ENCODE measurements around the gene ARNT2. TPM values are rescaled to one million over a fixed set of nuclear protein-coding genes. Genes with fewer than 3 reads are reported as not detected.

Gene ARNT2
- total and polyA plus RNA-seq, 2 experiments from 2014 or later, result 4.6 to 11.6 TPM

DNA sequence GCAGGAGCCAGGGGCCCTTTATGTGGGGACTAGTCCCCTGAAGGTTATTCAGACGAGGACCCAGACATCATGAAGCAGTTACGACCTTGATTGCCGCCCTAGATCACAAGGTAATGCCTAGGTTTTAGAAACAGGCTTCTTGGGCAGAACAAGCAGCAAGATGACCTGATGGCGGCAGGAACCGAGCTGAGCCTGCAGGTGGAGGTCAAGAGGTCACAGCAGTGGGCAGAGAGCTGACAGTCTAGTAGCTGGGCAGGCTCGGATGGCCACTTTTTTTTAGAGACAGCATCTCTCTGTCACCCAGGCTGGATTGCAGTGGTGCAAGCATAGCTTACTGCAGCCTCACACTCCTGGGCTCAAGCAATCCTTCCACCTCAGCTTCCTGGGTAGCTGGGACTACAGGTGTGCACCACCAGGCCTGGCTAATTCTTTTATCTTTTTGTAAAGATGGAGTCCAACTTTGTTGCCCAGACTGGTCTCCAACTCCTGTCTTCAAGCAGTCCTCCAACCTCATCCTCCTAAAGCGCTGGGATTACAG lies 207.4 kb downstream of the ARNT2 start:
- H3K27ac Mint-ChIP-seq, result no peak overlapping the region
- peaks cover 20% of the 10 kb centered on the region for H3K4me1 Mint-ChIP-seq
- no peaks in the 10 kb centered on the region for H3K36me3 Mint-ChIP-seq (ENCODE audit: low read depth)

DNA sequence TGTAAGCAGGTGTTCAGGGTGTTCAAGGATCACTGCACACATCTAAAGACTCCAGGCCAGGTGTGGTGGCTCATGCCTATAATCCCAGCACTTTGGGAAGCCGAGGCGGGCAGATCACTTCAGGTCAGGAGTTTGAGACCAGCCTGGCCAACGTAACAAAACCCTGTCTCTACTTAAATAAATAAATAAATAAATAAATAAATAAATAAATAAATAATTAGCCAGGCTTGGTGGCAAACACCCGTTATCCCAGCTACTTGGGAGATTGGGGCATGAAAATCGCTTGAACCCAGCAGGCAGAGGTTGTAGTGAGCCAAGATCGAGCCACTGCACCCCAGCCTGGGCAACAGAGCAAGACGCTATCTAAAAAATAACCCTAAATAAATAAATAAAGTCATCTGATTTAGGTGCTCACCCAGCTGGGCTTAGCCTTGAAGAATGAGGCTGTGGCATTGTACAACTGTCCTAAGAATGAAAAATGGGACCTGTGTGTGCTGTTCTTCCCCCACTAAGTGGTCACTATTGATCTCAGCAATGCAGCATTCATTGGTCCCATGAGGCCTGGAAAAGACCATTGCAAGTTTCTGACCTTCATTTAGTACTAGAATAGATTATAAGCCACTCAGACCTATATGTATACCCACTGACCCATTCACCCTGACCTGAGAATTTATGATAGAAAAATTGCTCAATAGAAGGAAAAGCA lies 208.1 kb downstream of the ARNT2 start:
- no peaks in the 10 kb centered on the region for H3K36me3 ChIP-seq (ENCODE audit: insufficient read depth)
- no peaks in the 10 kb centered on the region for H4K20me1 ChIP-seq (replicated peaks; ENCODE audit: insufficient read depth)
- DNase-seq (ENCODE audit: low spot score), result no peak
- no peak overlapping the region for H3K27ac ChIP-seq (ENCODE audit: low read depth)
- no peaks in the 10 kb centered on the region for H3K36me3 Mint-ChIP-seq (ENCODE audit: low read depth)
- no peak overlapping the region for H2AFZ ChIP-seq
- no peak overlapping the region for H3K4me3 Mint-ChIP-seq
- H3K9me3 Mint-ChIP-seq, result no peaks in the 10 kb centered on the region; the same call in 2 of the 3 replicates
- no peak overlapping the region for H3K27ac Mint-ChIP-seq
- H3K27me3 Mint-ChIP-seq (ENCODE audit: insufficient read depth, low read depth, poor library complexity), result peaks cover 4% of the 10 kb centered on the region
- no peak overlapping the region for H3K4me2 ChIP-seq
- H3K27me3 ChIP-seq (ENCODE audit: insufficient read depth), result no peaks in the 10 kb centered on the region
- peaks cover 19% of the 10 kb centered on the region for H3K4me1 ChIP-seq (ENCODE audit: insufficient read depth)
- H3K9me2 ChIP-seq (ENCODE audit: insufficient read depth), result peaks cover 18% of the 10 kb centered on the region
- ATAC-seq, result no peak
- H3F3A ChIP-seq (replicated peaks; ENCODE audit: low read depth), result no peaks in the 10 kb centered on the region
- no peak overlapping the region for H3K4me3 ChIP-seq
- H3K4me1 Mint-ChIP-seq, result peaks cover 20% of the 10 kb centered on the region
- no peaks in the 10 kb centered on the region for H3K79me2 ChIP-seq (replicated peaks; ENCODE audit: insufficient read depth)
- TF ChIP-seq, protein P1, sequence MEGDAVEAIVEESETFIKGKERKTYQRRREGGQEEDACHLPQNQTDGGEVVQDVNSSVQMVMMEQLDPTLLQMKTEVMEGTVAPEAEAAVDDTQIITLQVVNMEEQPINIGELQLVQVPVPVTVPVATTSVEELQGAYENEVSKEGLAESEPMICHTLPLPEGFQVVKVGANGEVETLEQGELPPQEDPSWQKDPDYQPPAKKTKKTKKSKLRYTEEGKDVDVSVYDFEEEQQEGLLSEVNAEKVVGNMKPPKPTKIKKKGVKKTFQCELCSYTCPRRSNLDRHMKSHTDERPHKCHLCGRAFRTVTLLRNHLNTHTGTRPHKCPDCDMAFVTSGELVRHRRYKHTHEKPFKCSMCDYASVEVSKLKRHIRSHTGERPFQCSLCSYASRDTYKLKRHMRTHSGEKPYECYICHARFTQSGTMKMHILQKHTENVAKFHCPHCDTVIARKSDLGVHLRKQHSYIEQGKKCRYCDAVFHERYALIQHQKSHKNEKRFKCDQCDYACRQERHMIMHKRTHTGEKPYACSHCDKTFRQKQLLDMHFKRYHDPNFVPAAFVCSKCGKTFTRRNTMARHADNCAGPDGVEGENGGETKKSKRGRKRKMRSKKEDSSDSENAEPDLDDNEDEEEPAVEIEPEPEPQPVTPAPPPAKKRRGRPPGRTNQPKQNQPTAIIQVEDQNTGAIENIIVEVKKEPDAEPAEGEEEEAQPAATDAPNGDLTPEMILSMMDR (conservative IDR thresholded peaks at IDR 0.05; ENCODE audit: low read depth in 2 of 2), result no peak
- no peak for TF ChIP-seq POLR2AphosphoS5 (IDR thresholded peaks at IDR 0.05; ENCODE audit: low read depth)
- no peak for TF ChIP-seq CREB1 (CRISPR knock-in tag; IDR thresholded peaks at IDR 0.05; ENCODE audit: low read depth)
- TF ChIP-seq EZH2phosphoT487 (IDR thresholded peaks at IDR 0.05; ENCODE audit: unreplicated experiment), result no peak
- TF ChIP-seq, protein P2, sequence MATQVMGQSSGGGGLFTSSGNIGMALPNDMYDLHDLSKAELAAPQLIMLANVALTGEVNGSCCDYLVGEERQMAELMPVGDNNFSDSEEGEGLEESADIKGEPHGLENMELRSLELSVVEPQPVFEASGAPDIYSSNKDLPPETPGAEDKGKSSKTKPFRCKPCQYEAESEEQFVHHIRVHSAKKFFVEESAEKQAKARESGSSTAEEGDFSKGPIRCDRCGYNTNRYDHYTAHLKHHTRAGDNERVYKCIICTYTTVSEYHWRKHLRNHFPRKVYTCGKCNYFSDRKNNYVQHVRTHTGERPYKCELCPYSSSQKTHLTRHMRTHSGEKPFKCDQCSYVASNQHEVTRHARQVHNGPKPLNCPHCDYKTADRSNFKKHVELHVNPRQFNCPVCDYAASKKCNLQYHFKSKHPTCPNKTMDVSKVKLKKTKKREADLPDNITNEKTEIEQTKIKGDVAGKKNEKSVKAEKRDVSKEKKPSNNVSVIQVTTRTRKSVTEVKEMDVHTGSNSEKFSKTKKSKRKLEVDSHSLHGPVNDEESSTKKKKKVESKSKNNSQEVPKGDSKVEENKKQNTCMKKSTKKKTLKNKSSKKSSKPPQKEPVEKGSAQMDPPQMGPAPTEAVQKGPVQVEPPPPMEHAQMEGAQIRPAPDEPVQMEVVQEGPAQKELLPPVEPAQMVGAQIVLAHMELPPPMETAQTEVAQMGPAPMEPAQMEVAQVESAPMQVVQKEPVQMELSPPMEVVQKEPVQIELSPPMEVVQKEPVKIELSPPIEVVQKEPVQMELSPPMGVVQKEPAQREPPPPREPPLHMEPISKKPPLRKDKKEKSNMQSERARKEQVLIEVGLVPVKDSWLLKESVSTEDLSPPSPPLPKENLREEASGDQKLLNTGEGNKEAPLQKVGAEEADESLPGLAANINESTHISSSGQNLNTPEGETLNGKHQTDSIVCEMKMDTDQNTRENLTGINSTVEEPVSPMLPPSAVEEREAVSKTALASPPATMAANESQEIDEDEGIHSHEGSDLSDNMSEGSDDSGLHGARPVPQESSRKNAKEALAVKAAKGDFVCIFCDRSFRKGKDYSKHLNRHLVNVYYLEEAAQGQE (IDR thresholded peaks at IDR 0.05; ENCODE audit: unreplicated experiment), result no peak
- no peak for TF ChIP-seq NANOG (IDR thresholded peaks at IDR 0.05; ENCODE audit: borderline replicate concordance)
- no peak for TF ChIP-seq EZH2 (IDR thresholded peaks at IDR 0.05; ENCODE audit: low read depth, unreplicated experiment)
- no peak for TF ChIP-seq JUNB (IDR thresholded peaks at IDR 0.05; ENCODE audit: unreplicated experiment)
- TF ChIP-seq, protein P3, sequence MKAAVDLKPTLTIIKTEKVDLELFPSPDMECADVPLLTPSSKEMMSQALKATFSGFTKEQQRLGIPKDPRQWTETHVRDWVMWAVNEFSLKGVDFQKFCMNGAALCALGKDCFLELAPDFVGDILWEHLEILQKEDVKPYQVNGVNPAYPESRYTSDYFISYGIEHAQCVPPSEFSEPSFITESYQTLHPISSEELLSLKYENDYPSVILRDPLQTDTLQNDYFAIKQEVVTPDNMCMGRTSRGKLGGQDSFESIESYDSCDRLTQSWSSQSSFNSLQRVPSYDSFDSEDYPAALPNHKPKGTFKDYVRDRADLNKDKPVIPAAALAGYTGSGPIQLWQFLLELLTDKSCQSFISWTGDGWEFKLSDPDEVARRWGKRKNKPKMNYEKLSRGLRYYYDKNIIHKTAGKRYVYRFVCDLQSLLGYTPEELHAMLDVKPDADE (IDR thresholded peaks at IDR 0.05), result no peak

More for the DNA sequence above, 207.4 kb downstream of the ARNT2 start:
- TF ChIP-seq ZNF331 (CRISPR knock-in tag; IDR thresholded peaks at IDR 0.05; ENCODE audit: low read depth) (no peak), EZH2 (IDR thresholded peaks at IDR 0.05; ENCODE audit: low read depth, unreplicated experiment) (no peak), STAT1 (IDR thresholded peaks at IDR 0.05; ENCODE audit: unreplicated experiment) (no peak), EZH2phosphoT487 (IDR thresholded peaks at IDR 0.05; ENCODE audit: unreplicated experiment) (no peak), NANOG (IDR thresholded peaks at IDR 0.05; ENCODE audit: borderline replicate concordance) (no peak), ZNF114 (CRISPR knock-in tag; IDR thresholded peaks at IDR 0.05) (no peak)
- TF ChIP-seq, protein P3 (IDR thresholded peaks at IDR 0.05), result no peak
- TF ChIP-seq, protein P1 (conservative IDR thresholded peaks at IDR 0.05; ENCODE audit: low read depth in 2 of 2), result no peak
- Histone ChIP-seq H3F3A (replicated peaks; ENCODE audit: low read depth) (no peaks in the 10 kb centered on the region), H2AFZ (no peak overlapping the region), H3K9me2 (ENCODE audit: insufficient read depth) (peaks cover 19% of the 10 kb centered on the region), H3K4me1 (ENCODE audit: insufficient read depth) (peaks cover 19% of the 10 kb centered on the region), H3K79me2 (replicated peaks; ENCODE audit: insufficient read depth) (no peaks in the 10 kb centered on the region), H3K27ac (ENCODE audit: low read depth) (no peak overlapping the region), H4K20me1 (replicated peaks; ENCODE audit: insufficient read depth) (no peaks in the 10 kb centered on the region), H3K36me3 (ENCODE audit: insufficient read depth) (no peaks in the 10 kb centered on the region), H3K4me3 (no peak overlapping the region), H3K4me2 (no peak overlapping the region), H3K27me3 (ENCODE audit: insufficient read depth) (no peaks in the 10 kb centered on the region)
- Mint-ChIP-seq H3K9me3 (no peaks in the 10 kb centered on the region; the same call in 2 of the 3 replicates), H3K4me3 (no peak overlapping the region), H3K27me3 (ENCODE audit: insufficient read depth, low read depth, poor library complexity) (peaks cover 4% of the 10 kb centered on the region)
- ATAC-seq (no peak), DNase-seq (ENCODE audit: low spot score) (no peak)
